HG03060 (cell line): Measurements from ENCODE around the gene SEPTIN2.
"Not testable (repeated sequence)": the region's sequence is repeated elsewhere in the genome, so short reads cannot be mapped to it uniquely, and the experiment has no call there.

ENCODE experiments used
- ATAC-seq: cut with Tn5 transposase; IDR thresholded peaks from one replicate; pipeline ENCODE4 v1.9.1; 2021; ENCODE audit warnings: low read depth, moderate number of reproducible peaks; ENCODE audit not compliant: unreplicated experiment

The SEPTIN2 gene

DNA sequence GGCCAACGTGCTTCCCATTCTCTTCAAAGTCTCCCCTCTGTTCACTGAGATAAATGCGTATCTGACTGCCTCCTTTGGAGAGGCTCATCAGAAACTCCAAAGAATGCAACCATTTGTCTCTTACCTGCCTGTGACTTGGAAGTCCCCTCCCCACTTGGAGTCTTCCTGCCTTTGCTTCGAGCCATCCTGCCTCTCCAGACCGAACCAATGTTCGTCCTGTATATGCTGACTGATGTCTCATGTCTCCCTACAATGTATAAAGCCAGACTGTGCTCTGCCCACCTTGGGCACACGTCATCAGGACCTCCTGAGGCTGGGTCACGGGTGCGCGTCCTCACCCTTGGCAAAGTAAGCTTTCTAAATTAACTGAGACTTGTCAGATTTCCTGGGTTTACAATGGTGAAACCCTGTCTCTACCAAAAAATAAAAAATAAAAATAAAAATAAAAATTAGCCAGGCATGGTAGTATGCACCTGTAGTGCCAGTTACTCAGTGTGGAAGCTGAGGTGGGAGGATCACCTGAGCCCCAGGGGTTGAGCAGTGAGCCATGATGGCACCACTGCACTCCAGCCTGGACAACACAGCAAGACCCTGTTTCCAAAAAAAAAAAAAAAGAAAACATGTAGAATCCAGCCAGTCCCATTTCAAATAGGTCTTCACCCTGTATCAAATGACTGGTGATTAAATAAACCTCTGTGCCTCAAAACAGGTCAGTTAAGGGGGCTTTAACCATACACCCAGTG is 29.2 kb upstream of the SEPTIN2 start:
- ATAC-seq: no peak

DNA sequence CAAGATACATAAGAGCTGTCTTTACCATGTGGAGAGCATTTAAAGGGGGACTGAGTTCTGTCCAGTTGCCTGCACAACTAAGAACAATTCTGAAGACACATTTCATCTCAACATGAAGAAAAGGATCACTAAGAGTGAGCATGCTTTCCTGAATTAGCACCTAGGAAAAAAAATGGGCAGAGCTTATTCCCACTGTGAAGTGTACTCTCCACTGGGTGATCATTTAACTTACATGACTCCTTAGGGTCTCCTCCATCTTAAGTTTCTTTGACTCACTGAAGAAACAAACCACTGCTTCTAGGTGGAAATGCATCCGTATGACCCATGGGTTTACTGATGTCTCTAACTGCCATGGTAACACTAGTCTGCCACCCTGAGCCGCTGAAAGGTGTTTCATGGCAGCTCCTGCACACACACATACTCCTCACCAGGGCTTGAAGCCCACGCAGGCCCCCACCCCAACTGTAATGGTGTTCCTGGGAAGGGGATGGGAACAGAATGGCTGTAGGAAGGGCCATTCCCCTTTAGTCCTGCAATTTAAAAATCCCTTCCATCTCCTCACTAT is 27.3 kb upstream of the SEPTIN2 start:
- no peak for ATAC-seq

DNA sequence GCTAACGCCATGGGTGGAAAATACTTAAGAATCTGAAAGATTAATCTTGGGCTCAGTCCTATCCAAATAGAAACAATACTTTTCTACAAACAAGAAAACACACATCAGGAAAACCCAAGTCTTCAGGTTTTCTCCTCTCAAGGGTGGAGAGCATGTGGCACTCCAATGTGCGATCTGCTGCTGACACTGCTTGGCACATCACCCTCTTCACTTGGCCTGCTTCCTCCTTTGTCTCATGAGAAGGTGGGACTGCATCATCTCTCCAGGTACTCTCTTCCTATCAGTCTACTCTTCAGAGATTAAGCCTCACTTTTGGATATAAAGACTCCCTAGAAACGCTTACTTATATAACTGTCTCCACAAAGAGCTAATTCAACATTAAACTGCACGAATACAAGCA is 26.7 kb upstream of the SEPTIN2 start:
- ATAC-seq: no peak

DNA sequence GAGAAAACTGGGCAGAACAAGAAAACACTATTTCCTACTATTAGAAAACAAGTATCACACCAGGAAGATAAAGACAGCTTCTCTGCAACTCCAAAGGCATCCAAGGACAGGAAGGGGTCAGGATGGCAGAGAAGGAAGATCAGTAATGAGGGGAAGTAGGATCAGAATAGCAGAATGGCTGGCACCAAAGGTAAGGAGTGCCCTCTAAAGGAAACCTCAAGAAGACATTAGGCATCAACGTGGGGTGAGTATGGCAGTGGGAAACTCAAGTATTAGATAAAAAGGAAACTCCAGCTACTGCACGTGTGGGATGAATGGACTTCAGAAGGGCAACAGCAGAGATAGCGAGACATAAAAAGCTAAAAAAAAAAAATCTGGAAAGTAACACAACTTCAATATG is 26.1 kb upstream of the SEPTIN2 start:
- ATAC-seq: no peak

DNA sequence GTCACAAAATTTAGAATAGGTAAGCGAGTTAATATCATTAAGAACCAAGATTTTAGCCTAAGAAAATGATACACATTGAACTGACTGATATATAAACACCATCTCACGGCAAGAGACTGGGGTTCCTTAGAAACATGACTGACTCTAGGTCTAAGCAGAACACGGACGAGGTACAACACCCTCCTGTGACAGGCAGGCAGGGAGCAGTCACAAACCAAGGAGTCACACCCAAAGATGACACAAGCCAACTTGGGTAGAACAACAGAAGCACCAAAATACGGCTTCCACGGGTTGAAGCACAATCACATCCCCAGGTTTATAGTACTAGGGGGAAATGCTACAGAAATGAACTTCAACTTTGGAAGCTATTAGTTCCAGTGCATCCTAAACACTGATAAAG is 24.6 kb upstream of the SEPTIN2 start:
- no peak for ATAC-seq

DNA sequence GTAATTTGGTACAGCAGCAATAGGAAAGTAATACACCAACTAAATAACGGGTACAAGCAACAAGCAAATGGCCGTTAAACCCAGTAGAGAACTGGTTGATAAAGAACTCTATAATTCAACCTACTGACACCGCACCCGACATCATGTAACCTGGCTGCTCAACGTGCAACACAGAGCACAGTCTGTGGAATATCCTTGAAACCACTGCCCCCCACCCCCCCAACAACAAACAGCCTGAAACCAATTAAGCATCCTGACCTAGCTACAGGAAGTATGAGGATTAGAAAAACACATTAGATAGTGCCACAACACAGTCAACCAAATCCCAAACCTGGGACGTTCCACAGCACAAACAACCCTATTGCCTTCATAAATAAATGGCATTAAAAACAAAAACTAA is 23.7 kb upstream of the SEPTIN2 start:
- no peak for ATAC-seq

DNA sequence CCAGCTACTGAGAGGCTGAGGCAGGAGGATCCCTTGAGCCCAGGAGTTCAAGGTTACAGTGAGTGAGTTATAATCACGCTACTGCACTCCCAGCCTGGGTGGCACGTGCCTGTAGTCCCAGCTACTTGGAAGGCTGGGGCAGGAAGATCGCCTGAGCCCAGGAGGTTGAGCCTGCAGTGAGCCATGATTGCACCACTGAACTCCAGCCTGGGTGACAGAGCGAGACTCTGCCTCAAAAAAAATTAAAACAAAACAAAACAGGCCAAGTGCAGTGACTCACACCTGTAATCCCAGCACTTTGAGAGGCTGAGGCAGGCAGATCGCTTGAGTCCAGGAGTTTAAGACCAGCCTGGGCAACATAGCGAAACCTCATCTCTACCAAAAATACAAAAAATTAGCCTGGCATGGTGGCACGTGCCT is 22.3 kb upstream of the SEPTIN2 start:
- not testable (repeated sequence) for ATAC-seq

DNA sequence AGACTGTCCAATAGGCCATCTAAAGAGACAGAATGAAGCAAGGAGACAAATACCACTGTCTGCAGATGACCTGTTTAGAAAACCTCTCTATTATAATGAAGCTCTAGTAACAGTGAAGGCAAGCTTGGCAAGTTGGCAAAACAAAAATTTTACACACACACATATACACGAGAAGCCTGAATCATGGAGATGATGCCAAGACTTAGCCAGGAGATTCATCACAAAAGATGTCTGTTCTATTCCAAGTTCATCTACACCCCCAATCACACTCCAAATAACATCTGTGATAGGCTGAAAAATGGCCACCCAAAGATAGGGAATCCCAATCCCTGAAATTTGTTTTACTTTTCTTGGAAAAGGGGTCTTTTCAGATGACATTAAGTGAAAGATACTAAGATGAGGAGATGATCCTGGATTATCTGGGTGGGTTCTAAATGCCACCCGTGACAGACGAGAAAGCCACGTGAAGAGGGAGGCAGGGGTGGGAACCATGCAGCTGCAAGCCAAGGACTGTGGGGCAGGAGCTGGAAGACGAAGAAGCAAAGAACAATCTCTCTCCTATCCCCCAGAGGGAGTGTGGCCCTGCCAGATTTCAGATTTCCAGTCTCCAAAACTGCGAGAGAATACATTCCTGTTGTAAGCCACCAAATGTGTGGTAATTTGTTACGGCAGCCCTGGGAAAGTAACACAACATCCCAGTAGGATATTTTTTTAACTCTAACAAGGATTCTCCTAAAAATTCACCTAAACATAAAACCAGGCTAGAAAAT is 20.2 kb upstream of the SEPTIN2 start:
- ATAC-seq: no peak

DNA sequence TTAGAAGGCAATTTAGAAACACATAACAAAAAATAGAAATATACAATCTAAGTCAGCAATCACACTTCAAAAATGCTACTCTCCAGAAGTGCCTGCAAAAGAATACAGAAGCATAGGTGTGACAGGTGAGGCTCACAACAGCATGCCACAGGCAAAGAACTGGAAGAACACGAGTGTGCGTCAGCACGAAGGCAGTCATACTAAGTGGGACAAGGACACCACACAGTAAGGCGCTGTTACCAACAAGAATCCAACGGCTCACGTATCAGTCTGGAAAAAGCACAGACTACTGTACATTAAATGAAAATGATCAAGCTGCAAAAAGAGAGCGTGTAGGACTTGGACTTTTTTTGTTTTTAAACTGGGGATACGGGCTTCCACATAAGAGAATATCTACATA is 19.0 kb upstream of the SEPTIN2 start:
- no peak for ATAC-seq

DNA sequence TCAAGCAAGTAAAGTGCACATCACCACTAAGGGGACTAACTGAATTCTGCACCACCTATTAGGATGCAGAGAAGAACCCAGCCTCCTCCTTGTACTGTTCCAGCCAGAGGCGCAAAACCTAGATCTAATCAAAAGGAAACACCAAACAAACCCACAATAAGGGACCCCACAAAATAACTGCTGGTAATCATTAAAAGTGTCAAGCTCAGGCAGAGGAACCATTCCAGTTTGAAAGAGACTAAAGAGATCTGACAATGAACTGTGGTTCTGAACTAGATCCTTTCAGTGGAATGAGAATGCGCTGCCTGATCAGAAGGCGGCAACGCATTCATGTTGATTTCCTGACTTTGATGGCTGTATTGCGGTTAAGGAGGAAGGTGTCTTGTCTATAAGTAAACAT is 17.1 kb upstream of the SEPTIN2 start:
- ATAC-seq: no peak

DNA sequence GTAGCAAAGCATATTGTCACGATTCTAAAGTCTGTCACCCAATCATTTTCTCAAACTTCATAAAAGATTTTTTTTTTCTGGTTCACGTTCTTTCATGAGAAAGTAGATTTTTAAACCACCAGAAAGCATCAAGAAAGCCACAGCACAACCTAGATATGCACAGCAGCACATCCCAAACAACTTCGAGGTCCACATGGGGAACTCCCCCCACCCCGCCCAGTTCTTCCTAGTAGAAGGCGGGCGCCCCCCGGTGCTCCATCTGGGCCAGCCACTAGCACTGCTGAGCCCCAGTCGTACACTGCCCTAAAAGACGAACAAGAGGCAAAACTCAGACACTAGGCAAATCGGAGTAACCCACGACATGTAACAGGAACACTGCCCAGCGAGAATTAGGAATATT is 15.7 kb upstream of the SEPTIN2 start:
- ATAC-seq: no peak

DNA sequence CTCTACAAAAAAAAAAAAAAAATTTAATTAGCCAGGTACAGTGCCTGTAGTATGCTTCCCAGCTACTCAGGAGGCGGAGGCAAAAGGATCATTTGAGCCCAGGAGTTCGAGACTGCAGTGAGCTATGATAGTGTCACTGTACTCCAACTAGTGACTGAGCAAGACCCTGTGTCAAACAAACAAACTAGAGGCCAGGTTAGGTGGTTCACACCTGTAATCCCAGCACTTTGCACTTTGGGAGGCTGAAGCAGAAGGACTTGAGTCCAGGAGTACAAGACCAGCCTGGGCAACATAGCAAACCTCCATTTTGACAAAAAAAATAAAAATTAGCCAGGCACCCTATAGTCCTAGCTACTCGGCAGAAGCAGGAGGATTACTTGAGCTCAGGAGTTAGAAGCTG is 13.6 kb upstream of the SEPTIN2 start:
- no peak for ATAC-seq

DNA sequence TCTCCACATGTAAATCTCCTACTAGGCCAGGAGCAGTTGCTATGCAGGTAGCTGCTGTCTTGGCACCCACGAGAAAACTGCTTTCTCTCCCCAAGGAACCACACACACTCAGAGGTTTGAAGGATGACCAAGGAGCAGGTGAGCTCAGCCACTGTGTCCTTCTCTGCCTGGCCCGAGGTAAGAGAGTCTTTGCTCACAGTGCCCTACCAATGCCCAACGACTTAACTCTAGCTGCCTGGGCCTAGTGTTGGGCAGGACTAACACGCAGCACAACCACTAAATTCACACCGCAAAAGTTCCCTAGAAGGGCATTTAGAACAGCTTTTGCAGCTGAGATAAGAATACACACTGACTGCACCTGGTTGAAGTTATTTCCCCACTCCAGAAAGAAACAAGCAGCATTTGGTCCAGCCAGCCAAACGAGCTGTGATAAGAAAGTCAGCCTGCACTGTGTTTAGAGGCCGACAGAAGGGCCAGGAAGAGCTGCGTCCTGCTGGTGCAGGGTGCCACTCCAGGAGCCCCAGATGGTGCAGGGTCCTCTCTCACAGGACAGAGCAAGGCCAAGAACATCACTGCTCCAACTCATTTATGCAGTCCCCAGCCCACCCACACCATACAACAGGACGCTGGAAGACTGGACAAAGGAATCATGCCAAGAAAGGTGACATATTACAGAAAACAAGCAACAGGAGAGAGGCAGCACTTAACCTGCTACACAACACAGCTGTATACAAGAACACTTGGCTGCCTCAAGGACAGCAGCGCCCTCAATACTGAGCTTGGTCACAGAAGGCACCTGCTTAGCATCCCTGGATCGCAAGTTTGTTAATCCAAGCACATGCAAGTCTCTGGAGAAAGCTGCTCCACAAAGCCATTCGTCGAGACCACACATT is 12.7 kb upstream of the SEPTIN2 start:
- no peak for ATAC-seq

DNA sequence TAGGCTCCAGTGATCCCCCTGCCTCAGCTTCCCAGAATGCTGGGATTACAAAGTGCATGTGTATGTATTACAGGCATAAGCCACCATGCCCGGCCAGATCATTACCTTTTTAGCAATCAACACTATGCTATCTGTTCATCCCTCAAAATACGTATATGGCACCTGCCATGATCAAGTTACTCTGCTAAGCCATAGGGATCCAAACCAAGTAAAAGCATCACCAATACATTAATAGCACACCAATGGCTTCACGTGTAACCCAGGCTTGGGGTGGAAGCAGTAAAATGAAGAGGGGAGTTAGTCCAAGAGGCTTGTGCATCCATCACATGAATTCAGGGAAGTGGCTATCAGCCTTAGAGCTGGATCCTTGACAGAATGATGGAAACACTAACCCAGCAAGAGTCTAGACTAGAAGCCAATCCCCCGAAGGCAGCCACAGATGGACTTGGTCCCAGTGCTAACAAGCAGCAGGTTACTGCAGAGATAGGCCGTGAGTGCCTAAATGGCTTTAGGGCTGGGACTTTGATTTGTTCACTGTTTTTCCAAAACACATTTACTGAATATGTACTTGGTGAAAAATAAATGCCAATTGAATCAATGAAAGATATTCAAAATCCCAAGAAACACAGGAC is 11.6 kb upstream of the SEPTIN2 start:
- ATAC-seq: no peak

DNA sequence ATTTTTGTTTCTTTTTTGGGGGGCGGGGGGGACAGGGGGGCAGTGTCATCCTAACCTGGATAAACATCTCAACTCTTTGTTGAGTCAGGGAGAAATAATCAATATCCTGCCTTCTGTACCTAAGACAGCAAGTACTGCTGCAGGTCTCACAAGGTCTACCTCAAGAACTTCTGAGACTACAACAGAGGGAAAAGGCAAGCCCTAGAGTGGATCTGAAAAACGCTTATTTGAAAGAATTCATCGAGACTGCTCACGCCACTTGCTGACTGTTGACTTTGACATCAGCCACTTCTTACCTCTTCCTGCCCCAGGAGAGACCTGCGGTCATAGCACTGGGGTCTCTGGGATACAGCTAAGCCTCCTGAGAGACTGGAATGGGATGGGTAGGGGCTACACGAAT is 8.7 kb upstream of the SEPTIN2 start:
- ATAC-seq: no peak

DNA sequence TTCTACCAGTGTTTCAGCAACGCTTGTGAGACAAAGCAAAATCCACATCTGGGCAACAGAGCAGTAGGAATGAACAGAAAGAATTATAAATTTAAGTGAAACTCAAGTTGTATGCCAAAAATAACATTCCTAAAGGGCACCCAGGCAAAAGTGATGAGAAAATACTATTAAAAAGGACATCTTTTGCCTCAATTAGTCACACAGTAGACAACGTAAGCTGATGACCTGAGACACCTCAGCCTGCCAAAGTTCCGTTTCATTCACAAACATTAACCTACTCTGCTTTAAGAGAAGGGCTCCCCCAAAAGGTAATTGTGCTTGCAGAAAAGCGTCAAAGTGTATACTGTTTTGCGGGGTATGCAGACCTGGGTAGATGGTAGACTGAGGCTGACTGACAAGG is 7.5 kb upstream of the SEPTIN2 start:
- ATAC-seq: no peak

DNA sequence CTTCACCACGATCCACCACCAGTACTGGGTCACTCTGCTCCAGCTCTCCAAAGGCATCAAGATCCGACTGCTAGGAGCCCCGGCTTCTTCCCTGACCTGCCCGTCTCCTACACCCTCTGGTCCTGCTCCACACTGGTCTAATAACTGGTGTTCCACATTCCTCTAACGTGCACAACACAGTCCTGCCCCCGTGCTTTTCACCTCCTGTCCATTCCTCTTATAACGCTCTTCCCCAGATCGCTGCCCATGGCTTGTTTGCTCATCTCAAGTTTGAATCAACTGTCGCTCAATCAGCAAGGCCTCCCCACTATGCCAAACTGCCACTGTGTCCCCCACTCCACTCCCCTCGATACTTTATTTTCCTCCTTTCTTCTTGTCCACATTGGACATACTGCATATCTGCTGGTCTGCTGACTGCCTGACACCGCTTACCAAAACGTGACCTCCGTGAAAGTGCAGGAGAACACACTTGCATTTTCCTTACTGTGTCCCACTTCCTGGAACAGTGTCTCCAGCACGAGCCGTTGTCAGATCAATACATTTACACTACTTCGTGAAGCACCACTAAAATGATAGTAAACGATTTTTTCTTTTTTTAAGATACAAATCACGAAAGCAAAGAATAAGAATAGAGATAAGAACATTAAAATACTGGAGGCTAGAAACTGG is 6.8 kb upstream of the SEPTIN2 start:
- ATAC-seq: no peak

DNA sequence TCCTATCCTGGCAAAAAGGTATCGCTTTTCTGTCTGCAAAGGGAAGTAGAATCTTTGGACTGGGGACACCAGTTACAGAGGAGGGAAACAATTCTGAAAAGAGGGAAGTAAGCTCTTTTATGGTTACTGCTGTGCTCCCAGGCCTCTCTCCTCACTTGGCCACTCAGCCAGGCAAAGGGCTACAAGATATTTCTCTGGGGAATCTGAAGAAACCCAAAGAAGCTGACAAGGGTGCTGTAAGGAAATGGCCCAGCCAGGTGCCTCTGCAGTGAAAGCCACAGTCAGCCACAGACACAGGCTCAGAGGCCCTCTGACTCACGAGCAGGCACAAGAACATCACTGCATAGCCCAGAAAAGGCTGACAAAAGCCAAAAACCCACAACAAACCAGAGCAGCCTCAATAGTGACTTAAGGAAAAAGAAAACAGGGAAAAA is 6.0 kb upstream of the SEPTIN2 start:
- ATAC-seq: peak; percentile 24

DNA sequence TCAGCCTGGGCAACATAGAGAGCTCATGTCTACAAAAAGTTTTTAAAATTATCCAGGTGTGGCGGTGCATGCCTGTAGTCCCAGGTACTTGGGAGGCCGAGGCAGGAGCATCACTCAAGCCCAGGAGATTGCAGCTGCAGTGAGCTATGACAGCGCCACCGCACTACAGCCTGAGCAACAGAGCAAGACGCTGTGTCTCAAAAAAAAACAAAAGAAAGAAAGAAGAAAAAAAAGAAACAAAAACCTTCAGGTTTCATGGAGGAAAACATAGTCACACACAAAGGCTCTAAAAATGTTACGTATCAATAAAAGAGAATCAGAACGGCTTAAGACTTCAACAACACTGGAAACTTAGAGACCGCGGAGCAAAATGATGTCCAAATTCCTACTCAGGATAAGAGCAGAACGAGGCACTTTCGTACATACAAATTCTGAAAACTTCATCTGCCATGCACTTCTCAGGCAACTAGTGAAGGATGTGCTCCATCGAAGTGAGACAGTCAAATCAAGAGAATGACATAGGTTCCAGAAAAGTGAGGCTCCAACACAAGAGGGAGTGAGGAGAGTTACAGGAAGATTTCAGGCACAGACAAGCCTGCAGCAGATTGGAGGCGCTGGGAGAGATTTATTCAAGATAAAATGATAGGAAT is 4.7 kb upstream of the SEPTIN2 start:
- no peak for ATAC-seq
